HepG2 (cell line): Measurements from ENCODE around the gene TLK2. TPM values are rescaled to one million over a fixed set of nuclear protein-coding genes. Genes with fewer than 3 reads are reported as not detected.
"Not testable (repeated sequence)": the region's sequence is repeated elsewhere in the genome, so short reads cannot be mapped to it uniquely, and the experiment has no call there.

Source experiments
- ATAC-seq: fragments of 200-7000 bp; cut with Tn5 transposase; 3 replicates; pipeline ENCODE4 v1.9.1; 2020; ENCODE audit warnings: mild to moderate bottlenecking, moderate library complexity
- BruUV-seq: library from RNA; stranded (reverse); fragments of 400-500 nt; replicated peaks from 2 replicates; lab custom pipeline; 2021; lab: Mats Ljungman, UMichigan
- CTCF ChIA-PET: fragments of 300-600 bp; formaldehyde crosslinking; extraction: SDS; loops from one replicate; lab custom pipeline; 2021; ENCODE audit warnings: low total read pairs, inconsistent platforms, low intra/inter-chr PET ratio; lab: Yijun Ruan, JAX
- POLR2A ChIA-PET: fragments of 350-600 bp; sonication (Branson Sonifier 250); formaldehyde crosslinking; loops from one replicate; lab custom pipeline; 2020; ENCODE audit warnings: antibody characterized with exemption, inconsistent platforms; lab: Yijun Ruan, JAX
- DNase-seq: peaks from one replicate; pipeline ENCODE4 v3.0.0-alpha.2; 2015; ENCODE audit warnings: low spot score
- FAIRE-seq: peaks from 3 replicates; lab custom pipeline; 2011; peaks lifted over from hg19 to GRCh38; lab: Jason Lieb, UNC
- H2AFZ ChIP-seq: one replicate; pipeline ENCODE4 v1.6.1; 2011; ENCODE audit warnings: low read length, inconsistent platforms
- H3K27ac ChIP-seq: fragments of 300-600 bp; 3 replicates; pipeline ENCODE4 v1.8.0; 2011; ENCODE audit warnings: mixed run types, mild to moderate bottlenecking, mixed read lengths, low read length, inconsistent platforms; ENCODE audit not compliant: insufficient read depth; ENCODE audit errors: extremely low read length
- H3K27me3 ChIP-seq, 2 experiments: fragments of 200-600 bp in 1 of 2; 2 replicates in 1 of 2; 3 replicates in 1 of 2; pipeline versions ENCODE4 v1.6.0 to v1.8.0; 2011; ENCODE audit warnings: low read length in 2 of 2, mild to moderate bottlenecking in 2 of 2, moderate library complexity in 2 of 2, inconsistent platforms in 1 of 2; ENCODE audit not compliant: insufficient read depth in 2 of 2, control insufficient read depth in 1 of 2
- H3K36me3 ChIP-seq, 2 experiments: fragments of 200-600 bp in 1 of 2; replicated peaks in 1 of 2; 2 replicates in 1 of 2; 3 replicates in 1 of 2; pipeline versions ENCODE4 v1.5.1 to v1.8.0; 2011; ENCODE audit warnings: low read length in 2 of 2, inconsistent platforms in 1 of 2; ENCODE audit not compliant: insufficient read depth in 2 of 2, control insufficient read depth in 1 of 2
- H3K4me1 ChIP-seq: 2 replicates; pipeline ENCODE4 v1.5.1; 2012; ENCODE audit warnings: low read length, inconsistent platforms; ENCODE audit not compliant: insufficient read depth
- H3K4me2 ChIP-seq: 2 replicates; pipeline ENCODE4 v1.6.0; 2011; ENCODE audit warnings: low read depth, low read length, inconsistent platforms
- H3K4me3 ChIP-seq, 3 experiments: fragments of 200-600 bp in 1 of 3; sonication (generic), shearing (Covaris generic) in 1 of 3; replicated peaks in 1 of 3; 2 replicates each; pipeline ENCODE4 v1.5.1; 2011 to 2016; ENCODE audit warnings: low read length in 3 of 3, inconsistent platforms in 2 of 3, low read depth in 2 of 3, mild to moderate bottlenecking in 2 of 3, control low read depth in 1 of 3, mixed read lengths in 1 of 3; ENCODE audit not compliant: insufficient read depth in 1 of 3
- H3K79me2 ChIP-seq: one replicate; pipeline ENCODE4 v1.6.1; 2011; ENCODE audit warnings: low read length, inconsistent platforms; ENCODE audit not compliant: insufficient read depth
- H3K9ac ChIP-seq: 2 replicates; pipeline ENCODE4 v1.6.0; 2011; ENCODE audit warnings: mild to moderate bottlenecking, low read depth, low read length, inconsistent platforms; ENCODE audit not compliant: insufficient read depth
- H3K9me3 ChIP-seq: 2 replicates; pipeline ENCODE4 v1.5.1; 2012; ENCODE audit warnings: mild to moderate bottlenecking, low read length
- H4K20me1 ChIP-seq: 2 replicates; pipeline ENCODE4 v1.6.0; 2011; ENCODE audit warnings: inconsistent platforms, mild to moderate bottlenecking, low read length, moderate library complexity; ENCODE audit not compliant: insufficient read depth
- HNRNPK ChIP-seq: fragments of 200-400 bp; formaldehyde crosslinking; IDR thresholded peaks from 2 replicates; pipeline ENCODE4 v1.6.1; 2018; ENCODE audit warnings: low read length, low read depth, moderate library complexity, mild to moderate bottlenecking; ENCODE audit not compliant: poor library complexity, severe bottlenecking
- HOXA3 ChIP-seq: sonication (generic); formaldehyde crosslinking; IDR thresholded peaks from 2 replicates; pipeline ENCODE4 v1.5.0; 2020; ENCODE audit warnings: missing genetic modification reagents
- JUND ChIP-seq: sonication (generic); formaldehyde crosslinking; IDR thresholded peaks from 2 replicates; pipeline ENCODE4 v1.8.0; 2022; ENCODE audit warnings: mild to moderate bottlenecking, missing genetic modification reagents
- KDM5B ChIP-seq: sonication (generic); formaldehyde crosslinking; IDR thresholded peaks from 2 replicates; pipeline ENCODE4 v1.4.0; 2020; ENCODE audit warnings: missing genetic modification reagents, mild to moderate bottlenecking, borderline replicate concordance
- POLR2A ChIP-seq, 2 experiments: IDR thresholded peaks; 2 replicates each; pipeline ENCODE4 v1.6.1; 2011; ENCODE audit warnings: low read depth in 2 of 2, low read length in 2 of 2, mild to moderate bottlenecking in 1 of 2, moderate library complexity in 1 of 2; ENCODE audit not compliant: insufficient read depth in 1 of 2
- SIN3A ChIP-seq: IDR thresholded peaks from 2 replicates; pipeline ENCODE4 v1.6.1; 2011; ENCODE audit warnings: low read depth, mild to moderate bottlenecking, control low read depth, low read length, borderline replicate concordance
- SMC3 ChIP-seq: IDR thresholded peaks from 2 replicates; pipeline ENCODE4 v1.6.1; 2011; ENCODE audit warnings: low read length, improper control_type of control experiment
- TFDP1 ChIP-seq: IDR thresholded peaks from 2 replicates; pipeline ENCODE4 v1.6.1; 2016; ENCODE audit warnings: missing compliant biosample characterization, missing genetic modification reagents, borderline replicate concordance
- YEATS4 ChIP-seq: sonication (generic); formaldehyde crosslinking; IDR thresholded peaks from 2 replicates; pipeline ENCODE4 v1.4.0; 2020; ENCODE audit warnings: missing genetic modification reagents, borderline replicate concordance
- ZBED4 ChIP-seq: sonication (generic); formaldehyde crosslinking; IDR thresholded peaks from 2 replicates; pipeline ENCODE4 v1.4.0; 2020; ENCODE audit warnings: missing genetic modification reagents, borderline replicate concordance
- ZBTB21 ChIP-seq: sonication (generic); formaldehyde crosslinking; IDR thresholded peaks from 2 replicates; pipeline ENCODE4 v1.4.0; 2020; ENCODE audit warnings: missing genetic modification reagents
- ZBTB39 ChIP-seq: sonication (generic); formaldehyde crosslinking; IDR thresholded peaks from 2 replicates; pipeline ENCODE4 v1.5.0; 2020; ENCODE audit warnings: missing genetic modification reagents
- ZBTB7B ChIP-seq: sonication (generic); formaldehyde crosslinking; IDR thresholded peaks from 2 replicates; pipeline ENCODE4 v1.4.0; 2020; ENCODE audit warnings: missing genetic modification reagents
- ZFY ChIP-seq: sonication (generic); formaldehyde crosslinking; IDR thresholded peaks from 2 replicates; pipeline ENCODE4 v1.4.0; 2020; ENCODE audit warnings: missing genetic modification reagents
- ZNF619 ChIP-seq: sonication (generic); formaldehyde crosslinking; IDR thresholded peaks from 2 replicates; pipeline ENCODE4 v1.4.0; 2020; ENCODE audit warnings: mild to moderate bottlenecking, missing genetic modification reagents
- ZSCAN20 ChIP-seq: sonication (generic); formaldehyde crosslinking; IDR thresholded peaks from 2 replicates; pipeline ENCODE4 v1.4.0; 2020; ENCODE audit warnings: missing genetic modification reagents, mild to moderate bottlenecking, borderline replicate concordance
- WGBS: methylation state at CpG from one replicate; pipeline ENCODE4 v1.1.6; 2017; ENCODE audit warnings: low lambda C conversion rate; 5-methylcytosine and 5-hydroxymethylcytosine counted together
- in situ Hi-C: cut with HindIII; loops from 2 replicates; pipeline ENCODE4 v1.10.0; 2017; ENCODE audit warnings: low pct_unique_long_range_greater_than_20kb; ENCODE audit not compliant: extremely low pct_ligation_motif_present
- intact Hi-C: fragments of 100-400 bp; cut with micrococcal nuclease; formaldehyde crosslinking; loops from one replicate; pipeline ENCODE4 v1.10.0; 2022; ENCODE audit not compliant: unreplicated experiment
- polyA plus RNA-seq, 8 experiments: library from polyadenylated mRNA; depleted of rRNA in 3 of 8; stranded (reverse) in 7 of 8; unstranded in 1 of 8; fragments of >200 nt; fragmentation: Illumina TruSeq in 4 of 8; extraction: Trizol in 4 of 8; gene quantifications; 2 replicates each; pipeline versions ENCODE4 v1.2.1 to v1.2.3, GENCODE V29; 2011 to 2016; ENCODE audit warnings: low read depth in 4 of 8, missing spikeins in 1 of 8, mixed read lengths in 1 of 8; ENCODE audit not compliant: insufficient read depth in 1 of 8
- total RNA-seq, 5 experiments: library from RNA; depleted of rRNA; stranded (reverse); fragments of >200 nt; fragmentation: Illumina TruSeq; extraction: Trizol; gene quantifications; 2 replicates each; pipeline ENCODE4 v1.2.3, GENCODE V29; 2016; ENCODE audit warnings: low read depth in 1 of 5

Gene TLK2
- total and polyA plus RNA-seq, 2 of the 13 experiments (the other 11 are each of a cell fraction or from before 2014, with no cell fraction given), result 58.7 to 60.8 TPM

- TF ChIP-seq SMC3 (no peak), ZBTB21 (CRISPR knock-in tag) (no peak), SIN3A (peak; percentile 44; the same call in 1 of the 2 replicates), TFDP1 (peak; percentile 48; the same call in 1 of the 2 replicates), JUND (CRISPR knock-in tag) (no peak), POLR2A (IDR thresholded peaks at IDR 0.05; ENCODE audit: insufficient read depth in 1 of 2, low read depth in 2 of 2, low read length in 2 of 2) (peak; percentile 50 to 66; a peak in 3 of 4 replicates), ZBED4 (CRISPR knock-in tag) (peak; percentile 83), ZBTB39 (CRISPR knock-in tag) (no peak), ZNF619 (CRISPR knock-in tag) (no peak), HNRNPK (peak; percentile 45), ZBTB7B (CRISPR knock-in tag) (0 out of 2 replicates have a peak, but pooled peaks have one; percentile 45), ZFY (CRISPR knock-in tag) (peak; percentile 79), KDM5B (CRISPR knock-in tag) (0 out of 2 replicates have a peak, but pooled peaks have one; percentile 13), HOXA3 (CRISPR knock-in tag) (peak; percentile 22; the same call in 1 of the 2 replicates), ZSCAN20 (0 out of 2 replicates have a peak, but pooled peaks have one; percentile 1), YEATS4 (CRISPR knock-in tag) (peak; percentile 70)
These were observed at the start of gene TLK2 (continued) for GRCh38 chr17:62478424-62478879.

- intact Hi-C loops, in situ Hi-C loops, H3K4me3 ChIP-seq, H2AFZ ChIP-seq, H3K4me1 ChIP-seq, H3K4me2 ChIP-seq, H3K27me3 ChIP-seq, H3K79me2 ChIP-seq, BruUV-seq, ATAC-seq, FAIRE-seq, DNase-seq, H3K9ac ChIP-seq, H3K27ac ChIP-seq, H3K9me3 ChIP-seq, CTCF ChIA-PET, H4K20me1 ChIP-seq, POLR2A ChIA-PET: not testable (repeated sequence)
- H3K36me3 ChIP-seq, result peaks cover 4 to 12% of the 10 kb centered on the region in 2 experiments; a peak in 4 of 5 replicates
- whole genome bisulfite sequencing, result 97% methylated on average over 4 of the region's 4 CpGs
These were observed 43.4 kb upstream of the TLK2 start for GRCh38 chr17:62435251-62435650.
